ENCODE measurements around the gene FPR1.
"Not testable (repeated sequence)": the region's sequence is repeated elsewhere in the genome, so short reads cannot be mapped to it uniquely, and the experiment has no call there.

Gene FPR1

DNA sequence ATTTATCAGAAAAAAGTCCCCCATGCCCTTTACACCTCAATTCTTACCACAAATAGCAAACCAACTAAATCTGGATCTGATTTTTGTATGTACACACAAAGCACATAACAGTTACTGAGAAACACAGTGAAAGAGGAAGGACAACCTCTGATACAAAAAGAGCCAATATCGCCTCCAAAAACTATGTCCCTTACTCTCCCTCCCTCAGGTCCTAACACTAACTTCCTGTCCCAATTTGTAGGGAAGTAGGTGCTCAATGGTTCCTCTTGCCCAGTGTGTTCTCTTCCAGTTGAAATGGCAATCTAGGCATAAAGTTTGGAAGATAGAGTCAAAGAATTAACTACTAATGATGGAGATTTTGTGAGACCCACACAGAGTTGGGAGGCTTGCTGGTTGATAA, 27.5 kb upstream of the FPR1 start:
- peak in 3 of 4 experiments; percentile 24 to 55 (median 48) for DNase-seq

GRCh38 chr19:51777570-51778462, 26.1 kb upstream of the FPR1 start:
- peak; percentile 81 to 94 (median 88) for DNase-seq

DNA sequence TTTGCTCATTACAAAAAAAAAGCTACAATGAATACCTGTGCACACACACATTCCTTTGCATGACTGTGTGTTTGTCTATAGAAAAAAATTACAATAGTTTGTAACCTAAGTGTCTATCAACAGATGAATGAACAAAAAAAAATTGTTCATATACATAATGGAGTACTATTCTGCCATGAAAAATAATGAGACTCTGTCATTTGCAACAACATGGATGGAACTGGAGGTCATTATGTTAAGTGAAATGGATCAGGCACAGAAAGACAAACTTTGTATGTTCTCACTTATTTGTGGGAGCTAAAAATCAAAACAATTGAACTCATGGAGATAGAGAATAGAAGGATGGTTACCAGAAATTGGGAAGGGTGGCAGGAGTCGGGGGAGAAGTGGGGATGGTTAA, 24.9 kb upstream of the FPR1 start:
- DNase-seq = not testable (repeated sequence)

- peak; percentile 56 to 74 (median 63) for DNase-seq
Observed at GRCh38 chr19:51772977-51773376, 21.3 kb upstream of the FPR1 start.

GRCh38 chr19:51771376-51772130, 19.9 kb upstream of the FPR1 start:
- peak; percentile 76 to 90 (median 82) for DNase-seq

- DNase-seq = peak; percentile 56 to 81 (median 76)
Observed at GRCh38 chr19:51766461-51766860, 14.8 kb upstream of the FPR1 start.

- DNase-seq = no peak
Observed at GRCh38 chr19:51765086-51765485, 13.4 kb upstream of the FPR1 start.

DNA sequence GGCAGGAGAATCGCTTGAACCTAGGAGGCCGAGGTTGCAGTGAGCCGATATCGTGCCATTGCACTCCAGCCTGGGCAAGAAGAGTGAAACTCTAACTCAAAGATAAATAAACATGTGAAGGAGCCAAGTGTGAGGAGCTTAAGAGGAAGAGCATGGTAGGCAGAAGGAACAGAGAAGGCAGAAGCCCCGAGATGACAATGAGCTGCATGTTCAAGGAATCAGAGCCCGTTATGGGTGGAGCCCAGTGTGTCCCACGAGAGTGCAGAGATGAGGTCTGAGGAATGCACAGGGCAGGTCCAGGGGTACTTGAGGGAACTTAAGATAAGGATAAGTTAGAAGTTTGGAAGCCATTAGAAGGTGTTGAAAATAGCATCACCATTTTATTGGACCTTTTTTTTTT, 10.0 kb upstream of the FPR1 start:
- DNase-seq = no peak

- DNase-seq = peak in 3 of 4 experiments; percentile 48 to 56 (median 54)
Observed at GRCh38 chr19:51760697-51761356, 9.1 kb upstream of the FPR1 start, which contains the start of gene FPR2. Gene FPR2, plus strand, starts transcription at chr19:51761180. Its CDS starts 7,479 bp downstream, at chr19:51768659.

GRCh38 chr19:51755571-51755970, 3.9 kb upstream of the FPR1 start:
- peak in 1 of 4 experiments; percentile 37 for DNase-seq

DNA sequence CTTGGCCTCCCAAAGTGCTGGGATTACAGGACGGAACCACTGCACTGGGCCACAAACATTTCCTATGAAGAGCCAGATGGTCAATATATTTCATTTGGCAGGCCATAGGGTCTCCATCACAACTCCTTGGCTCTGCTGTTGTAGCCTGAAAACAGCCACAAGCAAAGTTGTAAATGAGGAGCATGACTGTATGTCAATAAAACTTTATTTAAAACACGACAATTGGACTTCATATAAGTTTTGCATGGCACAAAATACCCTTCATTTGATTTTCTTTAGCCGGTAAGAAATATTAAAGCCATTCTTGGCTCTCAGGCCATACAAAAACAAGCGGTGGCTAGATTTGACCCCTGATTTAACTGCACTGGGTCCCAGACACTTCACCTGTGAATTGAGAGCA, 3.1 kb upstream of the FPR1 start:
- DNase-seq = no peak

DNA sequence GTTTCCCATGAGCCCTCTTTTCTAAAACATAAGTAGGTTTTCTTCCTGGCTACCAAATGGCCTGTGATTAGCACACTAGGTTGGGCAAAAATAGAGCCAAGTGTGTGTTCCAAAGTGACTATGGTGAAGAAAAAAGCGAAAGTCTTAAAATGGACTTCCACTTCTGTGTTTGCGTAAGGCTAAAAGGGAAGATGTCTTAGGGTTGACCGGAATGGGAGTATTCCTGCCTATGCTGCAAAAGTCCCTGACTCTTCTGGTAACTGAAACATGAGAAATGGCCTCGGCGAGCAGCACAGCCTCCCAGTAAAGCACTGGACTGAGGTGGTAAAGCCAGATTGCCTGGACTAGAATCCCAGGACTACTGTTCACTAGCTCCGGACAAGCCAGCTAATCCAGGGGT, 2.4 kb upstream of the FPR1 start:
- DNase-seq = peak; percentile 75 to 93 (median 86)

GRCh38 chr19:51750400-51751094, 1.1 kb downstream of the FPR1 start:
- DNase-seq = peak in 1 of 4 experiments; percentile 32

DNA sequence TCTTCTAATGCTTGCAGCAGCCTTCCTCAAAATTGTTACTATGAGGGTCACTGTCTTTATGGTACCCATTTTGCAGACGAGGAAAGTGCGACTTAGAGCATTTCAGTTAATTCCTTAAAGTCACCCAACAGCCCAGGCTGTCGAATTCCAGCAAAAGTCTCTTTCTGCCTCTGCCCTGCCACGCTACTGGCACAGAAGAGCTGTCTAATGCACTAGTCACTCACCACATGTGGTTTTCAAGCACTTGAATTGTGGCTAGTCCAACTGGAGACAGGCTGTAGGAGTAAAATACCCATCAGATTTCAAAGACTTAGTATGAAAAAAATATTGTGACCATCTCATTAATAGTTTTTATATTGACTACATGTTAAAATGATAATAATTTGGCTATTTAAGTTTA, 1.7 kb downstream of the FPR1 start:
- no peak for DNase-seq

DNA sequence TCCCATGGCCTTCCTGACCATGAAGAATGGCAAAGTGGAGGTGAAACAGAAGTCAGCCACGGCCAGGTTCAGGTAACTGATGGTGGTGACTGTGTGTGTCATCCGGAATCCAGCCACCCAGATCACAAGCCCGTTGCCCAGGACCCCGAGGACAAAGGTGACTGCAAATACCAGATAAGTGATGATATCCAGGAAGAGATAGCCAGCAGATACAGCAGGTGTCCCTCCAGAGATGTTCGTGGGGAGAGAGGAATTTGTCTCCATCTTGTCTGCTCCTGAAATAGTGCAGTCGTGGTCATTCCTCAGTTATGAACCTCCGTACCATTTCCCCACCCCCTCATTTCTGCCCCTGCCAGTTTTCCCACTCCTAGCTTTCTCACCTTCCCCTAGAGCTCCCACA, 4.9 kb downstream of the FPR1 start:
- no peak for DNase-seq

- no peak for DNase-seq
Observed at GRCh38 chr19:51743405-51743804, 8.3 kb downstream of the FPR1 start.

DNA sequence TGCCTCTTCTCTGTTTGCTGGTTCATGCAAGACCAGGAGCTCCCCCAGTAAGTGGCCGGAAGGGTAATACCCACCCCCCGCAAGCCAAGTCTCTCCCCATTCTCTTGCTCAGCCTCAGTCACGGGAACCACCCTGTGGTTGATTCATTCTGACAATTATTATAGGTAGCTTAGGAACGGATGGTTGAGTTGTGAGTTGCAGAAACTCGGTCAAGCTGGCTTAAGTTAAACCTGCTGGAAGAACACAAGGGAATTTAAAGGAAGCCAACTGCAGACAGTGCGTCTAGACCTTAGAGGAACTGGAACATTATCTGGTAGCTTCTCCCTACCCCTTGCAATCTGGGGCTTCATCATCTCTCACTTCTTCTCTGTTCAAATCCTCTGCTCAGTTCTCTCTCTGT, 8.9 kb downstream of the FPR1 start:
- DNase-seq = peak; percentile 26 to 60 (median 54)

DNA sequence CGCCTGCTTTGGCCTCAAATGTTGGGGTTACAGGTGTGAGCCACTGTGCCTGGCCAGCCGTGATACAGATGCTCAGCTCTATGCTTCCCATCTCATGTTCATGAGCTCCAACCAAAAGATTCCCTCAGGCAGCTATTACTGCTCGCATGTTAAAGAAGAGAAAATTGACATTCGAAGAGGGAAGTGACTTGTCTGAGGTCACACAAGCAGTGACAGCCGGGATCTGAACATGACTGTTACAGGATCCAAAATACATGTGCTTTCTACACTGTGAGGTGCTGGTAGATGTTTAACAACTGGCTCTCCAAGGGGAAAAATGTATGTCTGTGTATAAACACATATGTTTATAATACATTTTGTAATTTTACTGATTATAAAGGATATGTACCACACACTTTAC, 11.3 kb downstream of the FPR1 start:
- DNase-seq = peak; percentile 70 to 87 (median 79)

DNA sequence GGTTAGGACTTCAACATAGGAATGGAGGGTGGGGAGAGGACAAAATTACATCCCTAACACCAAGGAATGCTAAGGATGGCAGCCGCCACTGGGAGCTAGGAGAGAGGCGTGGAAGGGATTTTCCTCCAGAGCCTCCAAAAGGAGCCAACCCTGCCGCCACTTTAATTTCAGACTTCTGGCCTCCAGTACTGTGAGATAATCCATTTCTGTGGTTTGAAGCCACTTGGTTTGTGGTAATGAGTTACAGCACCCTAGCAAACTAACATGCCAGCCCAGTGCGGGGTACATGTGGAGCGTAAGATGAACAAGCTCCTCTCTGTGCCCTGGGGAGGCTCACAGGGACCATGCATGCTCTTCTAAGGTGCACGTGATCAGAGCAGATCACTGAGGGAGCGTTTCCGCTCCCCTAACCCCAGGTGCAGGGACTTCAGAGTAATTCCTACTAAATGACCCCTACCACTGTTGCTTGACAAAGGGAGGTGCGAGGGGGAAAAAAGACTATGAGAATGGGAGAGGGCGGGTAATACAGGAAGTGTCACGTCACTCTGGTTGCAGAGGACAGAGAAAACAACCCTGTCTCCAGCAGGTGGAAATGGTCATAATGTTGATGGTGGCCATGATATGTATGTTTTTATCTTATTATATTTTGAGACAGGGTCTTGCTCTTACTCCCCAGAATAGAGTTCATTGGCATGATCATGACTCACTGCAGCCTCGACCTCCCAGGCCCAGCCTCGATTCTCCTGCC, 12.0 kb downstream of the FPR1 start:
- DNase-seq = peak in 2 of 4 experiments; percentile 32 to 36

GRCh38 chr19:51738523-51738922, 13.2 kb downstream of the FPR1 start:
- DNase-seq = peak in 2 of 4 experiments; percentile 21 to 27

DNA sequence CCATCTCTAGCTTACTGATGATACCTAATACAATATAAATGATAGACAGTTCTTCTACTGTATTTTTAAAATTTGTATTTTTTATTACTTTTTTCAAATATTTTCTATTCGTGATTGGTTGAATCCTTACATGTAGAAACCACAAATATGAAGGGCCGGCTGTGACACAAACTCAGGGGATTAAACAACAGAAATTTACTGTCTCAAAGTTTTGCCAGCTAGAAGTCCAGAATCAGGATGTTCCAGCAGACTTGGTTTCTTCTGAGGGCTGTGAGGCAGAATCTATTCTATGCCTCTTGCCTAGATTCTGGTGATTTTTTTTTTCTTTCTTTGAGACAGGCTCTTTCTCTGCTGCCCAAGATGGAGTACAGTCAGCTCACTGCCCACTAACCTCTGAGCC, 13.8 kb downstream of the FPR1 start:
- no peak for DNase-seq

- DNase-seq = no peak
Observed at GRCh38 chr19:51737389-51737788, 14.3 kb downstream of the FPR1 start.
